ENCODE results near the gene CDH16. TPM values are rescaled to one million over a fixed set of nuclear protein-coding genes. Genes with fewer than 3 reads are reported as not detected.
A peak's percentile ranks its signal among the peaks of the same experiment; 100 is the strongest.

Gene CDH16
- total and polyA plus RNA-seq, 2 of the 13 experiments (the other 11 are each of a cell fraction or from before 2014, with no cell fraction given): 2.7 to 3.9 TPM

DNA sequence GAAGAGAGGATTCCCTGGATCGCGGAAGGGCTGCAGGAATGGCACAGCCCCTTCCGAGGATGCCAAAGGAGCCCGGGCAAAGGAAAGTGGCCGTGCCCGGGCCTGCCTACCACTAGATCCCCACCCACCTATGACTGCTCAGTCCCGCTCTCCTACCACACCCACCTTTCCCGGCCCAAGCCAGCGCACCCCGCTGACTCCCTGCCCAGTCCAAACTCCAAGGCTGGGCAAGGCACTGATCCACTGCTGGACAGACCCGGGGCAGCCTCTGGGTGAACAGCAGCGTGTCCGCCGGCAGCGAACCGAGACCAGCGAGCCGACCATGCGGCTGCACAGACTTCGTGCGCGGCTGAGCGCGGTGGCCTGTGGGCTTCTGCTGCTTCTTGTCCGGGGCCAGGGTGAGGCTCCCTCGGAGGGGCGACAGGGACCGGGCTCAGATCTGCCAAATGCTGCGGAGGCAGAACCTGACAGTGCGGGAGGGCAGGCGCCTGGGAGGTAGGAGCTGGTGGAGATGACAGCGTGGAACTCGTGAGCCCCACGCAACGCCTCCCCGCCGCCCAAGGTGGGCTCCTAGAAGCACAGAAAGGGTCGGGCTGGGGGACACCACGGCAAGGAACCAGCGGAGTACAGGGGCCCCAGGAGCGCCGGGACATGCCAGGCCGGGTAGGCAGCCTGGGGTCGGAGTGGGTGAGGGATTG lies 16.8 kb upstream of the CDH16 start, which contains the start of gene CES2 (continued):
- TF ChIP-seq KAT2B (IDR thresholded peaks at IDR 0.05; ENCODE audit: borderline replicate concordance, low read depth, low read length): no peak
- 0 out of 2 replicates have a peak, but pooled peaks have one; percentile 39 for TF ChIP-seq KDM6A (CRISPR knock-in tag; IDR thresholded peaks at IDR 0.05; ENCODE audit: low read depth)
- no peak; the same call in 1 of the 2 replicates for TF ChIP-seq ZNF766 (CRISPR knock-in tag; IDR thresholded peaks at IDR 0.05; ENCODE audit: borderline replicate concordance)
- no peak for TF ChIP-seq FOXK2 (IDR thresholded peaks at IDR 0.05)
- TF ChIP-seq HMG20A (CRISPR knock-in tag; IDR thresholded peaks at IDR 0.05; ENCODE audit: borderline replicate concordance): no peak
- no peak for TF ChIP-seq PPARG (CRISPR knock-in tag; conservative IDR thresholded peaks at IDR 0.05)
- TF ChIP-seq ZNF556 (CRISPR knock-in tag; IDR thresholded peaks at IDR 0.05; ENCODE audit: borderline replicate concordance): peak; percentile 19; the same call in 1 of the 2 replicates
- TF ChIP-seq ARHGAP35 (CRISPR knock-in tag; IDR thresholded peaks at IDR 0.05; ENCODE audit: borderline replicate concordance): no peak
- TF ChIP-seq, protein P1, sequence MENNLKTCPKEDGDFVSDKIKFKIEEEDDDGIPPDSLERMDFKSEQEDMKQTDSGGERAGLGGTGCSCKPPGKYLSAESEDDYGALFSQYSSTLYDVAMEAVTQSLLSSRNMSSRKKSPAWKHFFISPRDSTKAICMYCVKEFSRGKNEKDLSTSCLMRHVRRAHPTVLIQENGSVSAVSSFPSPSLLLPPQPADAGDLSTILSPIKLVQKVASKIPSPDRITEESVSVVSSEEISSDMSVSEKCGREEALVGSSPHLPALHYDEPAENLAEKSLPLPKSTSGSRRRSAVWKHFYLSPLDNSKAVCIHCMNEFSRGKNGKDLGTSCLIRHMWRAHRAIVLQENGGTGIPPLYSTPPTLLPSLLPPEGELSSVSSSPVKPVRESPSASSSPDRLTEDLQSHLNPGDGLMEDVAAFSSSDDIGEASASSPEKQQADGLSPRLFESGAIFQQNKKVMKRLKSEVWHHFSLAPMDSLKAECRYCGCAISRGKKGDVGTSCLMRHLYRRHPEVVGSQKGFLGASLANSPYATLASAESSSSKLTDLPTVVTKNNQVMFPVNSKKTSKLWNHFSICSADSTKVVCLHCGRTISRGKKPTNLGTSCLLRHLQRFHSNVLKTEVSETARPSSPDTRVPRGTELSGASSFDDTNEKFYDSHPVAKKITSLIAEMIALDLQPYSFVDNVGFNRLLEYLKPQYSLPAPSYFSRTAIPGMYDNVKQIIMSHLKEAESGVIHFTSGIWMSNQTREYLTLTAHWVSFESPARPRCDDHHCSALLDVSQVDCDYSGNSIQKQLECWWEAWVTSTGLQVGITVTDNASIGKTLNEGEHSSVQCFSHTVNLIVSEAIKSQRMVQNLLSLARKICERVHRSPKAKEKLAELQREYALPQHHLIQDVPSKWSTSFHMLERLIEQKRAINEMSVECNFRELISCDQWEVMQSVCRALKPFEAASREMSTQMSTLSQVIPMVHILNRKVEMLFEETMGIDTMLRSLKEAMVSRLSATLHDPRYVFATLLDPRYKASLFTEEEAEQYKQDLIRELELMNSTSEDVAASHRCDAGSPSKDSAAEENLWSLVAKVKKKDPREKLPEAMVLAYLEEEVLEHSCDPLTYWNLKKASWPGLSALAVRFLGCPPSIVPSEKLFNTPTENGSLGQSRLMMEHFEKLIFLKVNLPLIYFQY (CRISPR knock-in tag; IDR thresholded peaks at IDR 0.05; ENCODE audit: borderline replicate concordance): peak; percentile 94
- TF ChIP-seq ZNF484 (CRISPR knock-in tag; IDR thresholded peaks at IDR 0.05; ENCODE audit: borderline replicate concordance, low read depth): no peak
- peak; percentile 58 for TF ChIP-seq JARID2 (CRISPR knock-in tag; IDR thresholded peaks at IDR 0.05; ENCODE audit: insufficient replicate concordance)
- TF ChIP-seq CAMTA2 (CRISPR knock-in tag; IDR thresholded peaks at IDR 0.05; ENCODE audit: borderline replicate concordance): peak; percentile 75; the same call in 1 of the 2 replicates
- no peak for TF ChIP-seq CBFB (CRISPR knock-in tag; IDR thresholded peaks at IDR 0.05)
- TF ChIP-seq, protein P2, sequence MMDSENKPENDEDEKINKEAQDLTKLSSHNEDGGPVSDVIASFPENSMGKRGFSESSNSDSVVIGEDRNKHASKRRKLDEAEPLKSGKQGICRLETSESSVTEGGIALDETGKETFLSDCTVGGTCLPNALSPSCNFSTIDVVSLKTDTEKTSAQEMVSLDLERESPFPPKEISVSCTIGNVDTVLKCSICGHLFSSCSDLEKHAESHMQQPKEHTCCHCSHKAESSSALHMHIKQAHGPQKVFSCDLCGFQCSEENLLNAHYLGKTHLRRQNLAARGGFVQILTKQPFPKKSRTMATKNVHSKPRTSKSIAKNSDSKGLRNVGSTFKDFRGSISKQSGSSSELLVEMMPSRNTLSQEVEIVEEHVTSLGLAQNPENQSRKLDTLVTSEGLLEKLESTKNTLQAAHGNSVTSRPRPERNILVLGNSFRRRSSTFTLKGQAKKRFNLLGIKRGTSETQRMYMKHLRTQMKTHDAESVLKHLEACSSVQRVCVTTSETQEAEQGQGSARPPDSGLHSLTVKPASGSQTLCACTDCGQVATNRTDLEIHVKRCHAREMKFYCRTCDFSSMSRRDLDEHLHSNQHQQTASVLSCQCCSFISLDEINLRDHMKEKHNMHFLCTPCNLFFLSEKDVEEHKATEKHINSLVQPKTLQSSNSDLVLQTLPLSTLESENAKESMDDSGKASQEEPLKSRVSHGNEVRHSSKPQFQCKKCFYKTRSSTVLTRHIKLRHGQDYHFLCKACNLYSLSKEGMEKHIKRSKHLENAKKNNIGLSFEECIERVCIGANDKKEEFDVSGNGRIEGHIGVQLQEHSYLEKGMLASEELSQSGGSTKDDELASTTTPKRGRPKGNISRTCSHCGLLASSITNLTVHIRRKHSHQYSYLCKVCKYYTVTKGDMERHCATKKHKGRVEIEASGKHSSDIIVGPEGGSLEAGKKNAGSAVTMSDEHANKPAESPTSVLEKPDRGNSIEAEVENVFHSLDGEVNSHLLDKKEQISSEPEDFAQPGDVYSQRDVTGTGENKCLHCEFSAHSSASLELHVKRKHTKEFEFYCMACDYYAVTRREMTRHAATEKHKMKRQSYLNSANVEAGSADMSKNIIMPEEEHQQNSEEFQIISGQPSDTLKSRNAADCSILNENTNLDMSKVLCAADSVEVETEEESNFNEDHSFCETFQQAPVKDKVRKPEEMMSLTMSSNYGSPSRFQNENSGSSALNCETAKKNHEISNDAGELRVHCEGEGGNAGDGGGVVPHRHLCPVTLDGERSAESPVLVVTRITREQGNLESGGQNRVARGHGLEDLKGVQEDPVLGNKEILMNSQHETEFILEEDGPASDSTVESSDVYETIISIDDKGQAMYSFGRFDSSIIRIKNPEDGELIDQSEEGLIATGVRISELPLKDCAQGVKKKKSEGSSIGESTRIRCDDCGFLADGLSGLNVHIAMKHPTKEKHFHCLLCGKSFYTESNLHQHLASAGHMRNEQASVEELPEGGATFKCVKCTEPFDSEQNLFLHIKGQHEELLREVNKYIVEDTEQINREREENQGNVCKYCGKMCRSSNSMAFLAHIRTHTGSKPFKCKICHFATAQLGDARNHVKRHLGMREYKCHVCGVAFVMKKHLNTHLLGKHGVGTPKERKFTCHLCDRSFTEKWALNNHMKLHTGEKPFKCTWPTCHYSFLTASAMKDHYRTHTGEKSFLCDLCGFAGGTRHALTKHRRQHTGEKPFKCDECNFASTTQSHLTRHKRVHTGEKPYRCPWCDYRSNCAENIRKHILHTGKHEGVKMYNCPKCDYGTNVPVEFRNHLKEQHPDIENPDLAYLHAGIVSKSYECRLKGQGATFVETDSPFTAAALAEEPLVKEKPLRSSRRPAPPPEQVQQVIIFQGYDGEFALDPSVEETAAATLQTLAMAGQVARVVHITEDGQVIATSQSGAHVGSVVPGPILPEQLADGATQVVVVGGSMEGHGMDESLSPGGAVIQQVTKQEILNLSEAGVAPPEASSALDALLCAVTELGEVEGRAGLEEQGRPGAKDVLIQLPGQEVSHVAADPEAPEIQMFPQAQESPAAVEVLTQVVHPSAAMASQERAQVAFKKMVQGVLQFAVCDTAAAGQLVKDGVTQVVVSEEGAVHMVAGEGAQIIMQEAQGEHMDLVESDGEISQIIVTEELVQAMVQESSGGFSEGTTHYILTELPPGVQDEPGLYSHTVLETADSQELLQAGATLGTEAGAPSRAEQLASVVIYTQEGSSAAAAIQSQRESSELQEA (CRISPR knock-in tag; IDR thresholded peaks at IDR 0.05; ENCODE audit: not compliant biosample characterization): peak; percentile 56
- no peak for TF ChIP-seq TGIF2 (CRISPR knock-in tag; IDR thresholded peaks at IDR 0.05)
- no peak for TF ChIP-seq FIP1L1 (IDR thresholded peaks at IDR 0.05; ENCODE audit: borderline replicate concordance, insufficient read depth, low read depth, low read length)
- TF ChIP-seq, protein P3, sequence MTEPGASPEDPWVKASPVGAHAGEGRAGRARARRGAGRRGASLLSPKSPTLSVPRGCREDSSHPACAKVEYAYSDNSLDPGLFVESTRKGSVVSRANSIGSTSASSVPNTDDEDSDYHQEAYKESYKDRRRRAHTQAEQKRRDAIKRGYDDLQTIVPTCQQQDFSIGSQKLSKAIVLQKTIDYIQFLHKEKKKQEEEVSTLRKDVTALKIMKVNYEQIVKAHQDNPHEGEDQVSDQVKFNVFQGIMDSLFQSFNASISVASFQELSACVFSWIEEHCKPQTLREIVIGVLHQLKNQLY (CRISPR knock-in tag; IDR thresholded peaks at IDR 0.05): peak; percentile 25; the same call in 1 of the 2 replicates

Measured in HepG2 (cell line).